Fibroblast of skin of abdomen (primary cell): ENCODE results near the gene GPATCH11. TPM values are rescaled to one million over a fixed set of nuclear protein-coding genes. Genes with fewer than 3 reads are reported as not detected.
A peak's percentile ranks its signal among the peaks of the same experiment; 100 is the strongest.

Source experiments
- DNase-seq: peaks from one replicate; pipeline ENCODE4 v3.0.0-alpha.2; 2013
- polyA plus RNA-seq, 2 experiments: library from polyadenylated mRNA; unstranded; fragments of 120-200 nt; gene quantifications; one replicate each; pipeline ENCODE4 v1.2.1, GENCODE V29; 2013; ENCODE audit not compliant: insufficient read length in 2 of 2

GPATCH11 gene
- polyA plus RNA-seq (2013, experiment 1 of 2; ENCODE audit: insufficient read length) = 8.0 TPM
- polyA plus RNA-seq (2013, experiment 2 of 2; ENCODE audit: insufficient read length) = 7.9 TPM

- peak; percentile 96 for DNase-seq
Measured at GRCh38 chr2:37083873-37084794, at the start of gene GPATCH11, which contains the start of gene HEATR5B. TSS of gene GPATCH11 (plus strand) at chr2:37084518. CDS start at chr2:37088382, 3,864 bp downstream. TSS of gene HEATR5B (minus strand) at chr2:37084372. CDS start at chr2:37083414, 958 bp downstream.

DNA sequence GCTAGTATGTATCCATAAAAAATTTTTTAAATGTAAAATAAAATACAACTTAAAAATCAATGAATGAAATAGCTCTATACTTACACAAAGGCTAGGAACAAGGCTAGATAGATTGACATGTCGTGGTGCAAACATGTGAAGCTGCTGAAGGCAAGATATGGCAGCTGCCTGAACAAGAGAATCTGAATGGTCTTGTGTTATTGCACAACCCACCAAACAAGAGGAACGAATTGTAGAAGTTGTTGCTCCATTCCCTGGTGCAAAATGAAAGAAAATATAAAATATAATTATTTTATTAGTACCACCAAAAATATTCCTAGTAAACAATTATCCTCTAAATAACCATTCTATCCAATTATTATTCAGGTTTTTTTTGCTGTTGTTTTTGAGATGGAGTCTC, 46.5 kb upstream of the GPATCH11 start:
- no peak for DNase-seq

DNA sequence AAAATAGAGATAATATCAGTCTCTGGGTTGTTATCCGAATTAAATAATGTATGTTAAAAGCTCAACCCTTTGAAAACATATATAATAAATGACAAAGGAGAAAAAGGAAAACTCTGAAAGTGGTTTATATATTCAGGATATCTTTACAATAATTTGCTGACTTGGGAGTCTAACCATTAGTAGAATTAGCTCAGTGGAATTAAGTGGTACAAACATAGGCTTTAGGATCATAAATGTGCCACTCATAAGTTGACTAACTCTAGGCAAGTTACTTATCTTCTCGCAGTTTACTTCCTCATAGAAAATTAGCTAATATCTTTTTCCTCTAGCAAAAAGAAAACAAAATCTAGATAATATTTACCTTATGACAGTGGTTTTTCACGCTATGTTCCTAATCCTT, 44.7 kb upstream of the GPATCH11 start:
- no peak for DNase-seq

DNA sequence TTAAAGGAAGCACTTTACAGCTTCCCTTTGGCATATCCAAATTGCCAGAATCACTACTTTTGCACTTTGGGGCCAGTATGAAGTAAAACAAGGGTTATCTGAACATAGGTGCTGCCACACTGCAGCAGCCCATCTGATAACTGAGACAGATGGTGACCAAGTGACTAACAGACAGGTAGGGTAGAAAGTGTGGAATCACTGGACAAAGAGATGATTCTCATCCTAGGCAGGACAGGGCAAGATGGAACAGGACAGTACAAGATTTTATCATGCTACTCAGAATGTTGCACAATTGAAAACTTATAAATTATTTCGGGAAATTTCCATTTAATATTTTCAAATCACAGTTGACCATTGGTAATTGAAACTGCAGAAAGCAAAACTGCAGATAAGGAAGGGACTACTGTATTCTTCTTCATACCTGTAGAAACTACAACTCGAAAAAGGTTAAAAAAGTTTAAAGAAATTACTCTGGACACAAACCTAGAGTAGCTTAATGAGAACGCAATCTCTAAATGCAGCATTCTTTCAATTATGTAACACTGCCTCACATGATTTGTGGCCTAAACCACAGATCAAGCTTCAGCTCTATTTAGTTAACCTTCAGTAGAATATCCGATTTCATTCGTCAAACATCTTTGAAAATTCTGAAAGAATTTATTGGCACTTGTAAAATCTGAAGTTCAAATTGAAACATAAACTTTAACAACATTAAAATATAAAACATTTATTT, 31.6 kb upstream of the GPATCH11 start:
- DNase-seq = no peak

DNA sequence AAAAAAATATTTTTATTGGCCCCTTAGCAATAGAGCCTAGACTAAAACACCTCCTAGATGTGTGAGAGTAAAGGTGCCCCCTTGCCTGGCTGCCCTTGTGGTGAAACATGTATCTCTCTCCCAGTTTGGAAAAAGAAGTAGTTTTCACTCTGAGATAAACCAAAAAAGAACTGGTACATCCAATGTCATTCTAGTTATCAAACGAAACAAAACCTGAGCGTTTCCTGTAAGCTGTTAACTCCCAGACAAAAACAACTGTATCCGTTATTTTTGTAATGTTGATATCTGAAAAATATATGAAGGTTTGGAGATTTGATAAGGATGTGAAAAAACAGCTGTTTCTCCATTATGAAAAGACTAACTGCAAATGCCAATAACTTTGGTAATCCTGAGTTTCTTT, 24.5 kb upstream of the GPATCH11 start:
- DNase-seq = no peak

DNA sequence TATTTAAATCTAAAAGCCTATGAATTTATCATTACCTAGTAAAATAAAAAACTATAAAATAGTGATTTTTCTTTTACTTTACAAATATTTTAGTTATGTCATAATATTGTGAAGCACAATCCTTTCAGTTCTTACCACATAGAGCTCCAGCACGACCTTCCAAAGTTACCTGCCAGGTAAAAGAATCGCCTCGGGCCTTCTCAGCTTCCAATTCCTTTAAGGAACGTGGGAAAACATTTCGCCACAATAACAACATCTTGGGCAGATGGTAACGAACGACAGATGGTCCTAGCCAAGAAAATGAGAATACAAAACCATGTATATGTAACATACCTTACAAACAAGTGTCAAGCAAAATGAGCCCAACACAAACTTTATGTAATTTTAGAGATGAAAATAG, 23.9 kb upstream of the GPATCH11 start:
- no peak for DNase-seq

- DNase-seq = no peak
Measured at GRCh38 chr2:37061013-37061711, 23.2 kb upstream of the GPATCH11 start.

- no peak for DNase-seq
Measured at GRCh38 chr2:37061776-37062175, 22.5 kb upstream of the GPATCH11 start.

DNA sequence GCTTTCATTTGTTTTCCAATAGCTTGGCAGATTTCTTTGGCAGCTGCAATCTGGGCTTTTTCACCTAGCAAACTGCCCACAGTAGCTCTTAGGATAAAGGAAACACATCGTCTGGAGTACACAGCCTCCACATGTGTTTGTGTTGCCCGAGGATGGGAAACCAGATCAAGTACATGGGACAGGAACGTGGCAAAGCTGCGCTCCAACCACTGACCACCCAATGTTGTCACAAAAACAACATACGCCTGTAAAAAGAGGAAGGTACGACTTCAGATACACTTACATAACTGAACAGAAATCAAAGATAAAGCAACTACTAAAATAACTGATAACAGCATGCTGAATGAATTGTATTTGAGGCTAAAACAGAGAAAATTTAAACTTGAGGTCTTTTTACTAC, 15.6 kb upstream of the GPATCH11 start:
- DNase-seq = no peak

DNA sequence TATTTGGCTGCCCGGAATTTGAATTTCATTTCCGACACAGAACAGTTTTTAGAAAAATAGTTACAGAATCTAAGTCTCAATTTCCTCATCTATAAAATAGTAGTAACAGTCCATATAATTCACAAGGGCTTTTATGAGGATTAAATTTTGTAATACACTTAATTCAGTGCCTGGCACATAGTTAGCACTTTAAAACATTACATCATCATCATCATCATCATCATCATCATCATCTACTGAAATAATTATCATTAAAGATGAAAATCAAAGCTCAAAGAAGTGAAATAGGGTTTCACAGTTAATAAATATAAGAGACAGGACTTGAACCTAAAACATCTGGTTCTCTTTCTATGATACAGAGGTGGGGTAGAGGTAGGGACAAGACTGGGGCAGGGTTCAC, 13.4 kb upstream of the GPATCH11 start:
- no peak for DNase-seq

DNA sequence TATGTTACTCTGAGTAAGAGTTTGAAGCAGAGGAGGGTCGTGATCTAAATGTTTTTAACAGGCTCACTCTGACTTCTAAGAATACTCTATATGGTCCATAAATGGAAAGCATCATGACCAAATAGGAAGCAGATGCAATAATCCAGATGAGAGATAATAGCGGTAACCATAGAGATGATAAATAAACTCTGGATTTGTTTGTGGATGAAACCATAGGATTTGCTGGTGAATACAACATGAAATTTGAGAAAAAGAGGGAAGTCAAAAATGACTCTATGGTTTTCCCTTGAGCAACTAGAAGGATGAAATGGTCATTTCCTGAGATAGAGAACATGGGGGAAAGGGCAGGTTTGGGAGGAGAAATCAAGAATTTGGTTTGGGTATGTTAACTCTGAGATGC, 4.1 kb upstream of the GPATCH11 start:
- DNase-seq = no peak

DNA sequence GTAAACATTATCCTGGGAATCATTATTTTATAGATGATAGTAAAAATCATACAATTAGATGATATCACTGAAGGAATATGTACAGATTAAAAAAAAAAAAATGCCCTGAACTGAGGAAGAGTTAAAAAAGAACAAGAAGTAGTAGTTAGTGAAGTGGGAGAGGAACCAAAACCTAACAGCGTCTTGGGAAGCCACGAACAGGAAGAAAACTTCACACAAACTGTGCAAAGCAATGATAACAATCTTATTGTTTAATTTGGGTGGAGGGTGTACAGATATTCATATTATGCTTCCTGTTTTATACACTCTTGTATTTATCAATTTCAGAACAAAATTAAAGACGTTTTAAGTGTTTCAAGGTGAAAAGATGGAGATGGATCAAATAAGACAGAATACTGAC, 3.6 kb upstream of the GPATCH11 start:
- no peak for DNase-seq

GRCh38 chr2:37084797-37085196, 479 bp downstream of the GPATCH11 start:
- no peak for DNase-seq

DNA sequence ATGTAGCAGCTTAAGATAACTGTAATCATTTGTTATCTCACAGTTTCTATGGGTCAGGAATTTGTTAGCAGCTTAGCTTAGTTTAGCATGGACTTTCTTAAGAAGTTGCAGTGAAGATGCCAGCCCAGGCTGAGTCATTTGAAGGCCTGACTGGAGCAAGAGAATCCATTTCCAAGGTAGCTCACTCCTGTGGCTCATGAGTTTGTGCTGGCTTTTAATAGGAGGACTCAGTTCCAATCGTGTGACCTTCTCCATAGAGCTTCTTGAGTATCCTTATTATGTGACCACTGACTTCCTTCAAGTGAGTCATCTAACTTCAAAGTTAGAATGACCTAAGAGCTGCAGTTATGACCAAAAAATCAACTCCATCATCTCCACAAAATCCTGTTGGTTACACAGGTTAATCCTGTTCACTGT, 1.4 kb downstream of the GPATCH11 start:
- DNase-seq = peak; percentile 31

- DNase-seq = no peak
Measured at GRCh38 chr2:37090019-37090477, 5.7 kb downstream of the GPATCH11 start.

GRCh38 chr2:37091873-37092272, 7.6 kb downstream of the GPATCH11 start:
- DNase-seq = no peak

DNA sequence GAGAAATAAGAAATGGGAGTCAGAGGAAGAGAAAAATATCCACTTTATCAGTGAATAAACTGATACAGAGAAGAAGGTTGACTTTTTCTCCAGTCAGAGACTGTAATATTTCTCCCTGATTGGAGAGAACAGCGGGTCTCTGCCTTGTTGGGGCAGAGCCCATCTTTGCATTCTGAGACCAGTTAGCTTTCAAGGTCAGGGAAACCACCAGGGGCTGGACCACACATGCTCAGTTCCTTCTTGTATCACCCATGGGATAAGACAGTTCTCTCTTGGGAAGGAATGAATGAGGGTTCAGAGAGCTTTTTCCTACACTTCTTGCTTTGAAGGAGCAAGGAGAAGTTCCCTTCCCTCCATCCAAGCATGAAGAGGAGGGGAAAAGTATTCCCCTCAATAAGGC, 12.2 kb downstream of the GPATCH11 start:
- DNase-seq = no peak

GRCh38 chr2:37098416-37099118, 14.2 kb downstream of the GPATCH11 start:
- DNase-seq = no peak

- DNase-seq = no peak
Measured at GRCh38 chr2:37100054-37100453, 15.7 kb downstream of the GPATCH11 start.

- no peak for DNase-seq
Measured at GRCh38 chr2:37102588-37102987, 18.3 kb downstream of the GPATCH11 start.

- no peak for DNase-seq
Measured at GRCh38 chr2:37104178-37104577, 19.9 kb downstream of the GPATCH11 start.

DNA sequence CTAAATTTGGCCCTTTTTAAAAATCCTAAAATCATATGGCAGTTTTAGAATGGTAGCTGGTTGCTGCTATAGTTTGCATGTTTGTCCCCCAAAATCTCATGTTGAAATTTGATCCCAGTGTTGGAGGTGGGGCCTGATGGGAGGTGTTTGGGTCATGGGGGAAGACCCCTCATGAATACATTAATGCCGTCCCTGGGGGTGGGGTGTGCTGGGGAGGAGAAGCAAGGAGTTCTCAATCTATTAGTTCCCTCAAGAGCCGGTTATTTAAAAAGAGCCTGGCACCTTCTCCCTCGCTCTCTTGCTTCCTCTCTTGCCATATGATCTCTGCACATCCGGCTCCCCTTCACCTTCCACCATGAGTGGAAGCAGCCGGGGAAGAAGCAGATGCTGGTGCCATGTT, 20.8 kb downstream of the GPATCH11 start:
- no peak for DNase-seq
